ENCODE results near the gene SPP1. TPM values are rescaled to one million over a fixed set of nuclear protein-coding genes. Genes with fewer than 3 reads are reported as not detected.

The SPP1 gene
- total RNA-seq, 1 experiment from 2014 or later, result 4.1 TPM

DNA sequence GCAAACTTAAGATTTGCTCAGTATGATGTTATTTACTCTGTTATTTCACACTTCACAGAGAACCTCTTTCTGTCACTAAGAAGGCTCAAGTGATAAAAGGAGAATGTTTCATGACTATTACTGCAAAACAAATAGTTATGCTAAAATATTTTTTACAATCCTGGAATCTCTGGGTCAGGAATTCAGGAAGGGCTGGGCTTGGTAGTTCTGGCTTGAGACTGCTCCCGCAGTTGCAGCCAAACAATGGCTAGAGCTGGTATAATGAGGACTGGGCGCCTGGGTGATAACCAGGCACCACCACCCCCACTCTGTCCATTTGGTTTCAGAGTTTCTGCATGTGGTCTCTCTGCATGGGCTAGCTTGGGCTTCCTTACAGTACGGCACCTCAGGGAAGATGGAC lies 28.7 kb upstream of the SPP1 start:
- no peak overlapping the region for H3K9ac ChIP-seq (ENCODE audit: low read length)
- DNase-seq (ENCODE audit: low read depth, low spot score), result no peak
- intact Hi-C loops (cut with micrococcal nuclease), result no loop called here
- ChIA-PET RAD21 (ENCODE audit: low non-redundant PET in 1 of 2, low total read pairs in 2 of 2, uncharacterized antibody in 2 of 2, unreplicated experiment in 2 of 2) (no interaction called here), CTCF (no interaction called here), POLR2A (no interaction called here)
- no peak overlapping the region for H3K4me2 ChIP-seq (ENCODE audit: low read length)
- H3K27ac ChIP-seq (ENCODE audit: low read depth, low read length), result no peak overlapping the region
- H2AFZ ChIP-seq (ENCODE audit: low read depth, low read length, poor library complexity, severe bottlenecking), result no peak overlapping the region
- no peaks in the 10 kb centered on the region for H3K79me2 ChIP-seq (ENCODE audit: insufficient read depth, low read length)
- H3K9me3 ChIP-seq (ENCODE audit: control insufficient read depth in 1 of 2, insufficient read depth in 1 of 2, low read depth in 1 of 2, low read length in 2 of 2), result no peaks in the 10 kb centered on the region
- peaks cover 0 to 8% of the 10 kb centered on the region in 2 experiments; a peak in 2 of 4 replicates for H3K4me1 ChIP-seq (ENCODE audit: control insufficient read depth in 1 of 2, insufficient read depth in 2 of 2, low read length in 2 of 2)
- H3K4me3 ChIP-seq (replicated peaks in 1 of 2; ENCODE audit: low read depth in 1 of 2, low read length in 2 of 2), result no peak overlapping the region
- ATAC-seq, result no peak
- no TSS peak for BruUV-seq (replicated peaks)
- TF ChIP-seq, protein P1, sequence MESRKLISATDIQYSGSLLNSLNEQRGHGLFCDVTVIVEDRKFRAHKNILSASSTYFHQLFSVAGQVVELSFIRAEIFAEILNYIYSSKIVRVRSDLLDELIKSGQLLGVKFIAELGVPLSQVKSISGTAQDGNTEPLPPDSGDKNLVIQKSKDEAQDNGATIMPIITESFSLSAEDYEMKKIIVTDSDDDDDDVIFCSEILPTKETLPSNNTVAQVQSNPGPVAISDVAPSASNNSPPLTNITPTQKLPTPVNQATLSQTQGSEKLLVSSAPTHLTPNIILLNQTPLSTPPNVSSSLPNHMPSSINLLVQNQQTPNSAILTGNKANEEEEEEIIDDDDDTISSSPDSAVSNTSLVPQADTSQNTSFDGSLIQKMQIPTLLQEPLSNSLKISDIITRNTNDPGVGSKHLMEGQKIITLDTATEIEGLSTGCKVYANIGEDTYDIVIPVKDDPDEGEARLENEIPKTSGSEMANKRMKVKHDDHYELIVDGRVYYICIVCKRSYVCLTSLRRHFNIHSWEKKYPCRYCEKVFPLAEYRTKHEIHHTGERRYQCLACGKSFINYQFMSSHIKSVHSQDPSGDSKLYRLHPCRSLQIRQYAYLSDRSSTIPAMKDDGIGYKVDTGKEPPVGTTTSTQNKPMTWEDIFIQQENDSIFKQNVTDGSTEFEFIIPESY (IDR thresholded peaks at IDR 0.05; ENCODE audit: extremely low read depth, insufficient replicate concordance, low read length), result no peak
- TF ChIP-seq YY1 (IDR thresholded peaks at IDR 0.05; ENCODE audit: extremely low read depth, insufficient replicate concordance, low read depth, low read length) (no peak), EGR1 (IDR thresholded peaks at IDR 0.05; ENCODE audit: low read depth) (no peak), TCF7L2 (IDR thresholded peaks at IDR 0.05; ENCODE audit: borderline replicate concordance, extremely low read depth, insufficient read depth, insufficient read length) (no peak), ZFX (IDR thresholded peaks at IDR 0.05) (no peak)
- TF ChIP-seq, protein P2, sequence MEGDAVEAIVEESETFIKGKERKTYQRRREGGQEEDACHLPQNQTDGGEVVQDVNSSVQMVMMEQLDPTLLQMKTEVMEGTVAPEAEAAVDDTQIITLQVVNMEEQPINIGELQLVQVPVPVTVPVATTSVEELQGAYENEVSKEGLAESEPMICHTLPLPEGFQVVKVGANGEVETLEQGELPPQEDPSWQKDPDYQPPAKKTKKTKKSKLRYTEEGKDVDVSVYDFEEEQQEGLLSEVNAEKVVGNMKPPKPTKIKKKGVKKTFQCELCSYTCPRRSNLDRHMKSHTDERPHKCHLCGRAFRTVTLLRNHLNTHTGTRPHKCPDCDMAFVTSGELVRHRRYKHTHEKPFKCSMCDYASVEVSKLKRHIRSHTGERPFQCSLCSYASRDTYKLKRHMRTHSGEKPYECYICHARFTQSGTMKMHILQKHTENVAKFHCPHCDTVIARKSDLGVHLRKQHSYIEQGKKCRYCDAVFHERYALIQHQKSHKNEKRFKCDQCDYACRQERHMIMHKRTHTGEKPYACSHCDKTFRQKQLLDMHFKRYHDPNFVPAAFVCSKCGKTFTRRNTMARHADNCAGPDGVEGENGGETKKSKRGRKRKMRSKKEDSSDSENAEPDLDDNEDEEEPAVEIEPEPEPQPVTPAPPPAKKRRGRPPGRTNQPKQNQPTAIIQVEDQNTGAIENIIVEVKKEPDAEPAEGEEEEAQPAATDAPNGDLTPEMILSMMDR (IDR thresholded peaks at IDR 0.05 in 2 of 3, conservative IDR thresholded peaks at IDR 0.05 in 1 of 3; ENCODE audit: borderline replicate concordance in 1 of 3, insufficient read depth in 1 of 3, low read depth in 2 of 3, low read length in 2 of 3), result no peak
- no peaks in the 10 kb centered on the region for H3K36me3 ChIP-seq (ENCODE audit: control insufficient read depth in 1 of 2, insufficient read depth in 2 of 2, low read length in 2 of 2)
- H3K9me2 ChIP-seq (ENCODE audit: insufficient read depth), result no peaks in the 10 kb centered on the region
- H3K27me3 ChIP-seq (ENCODE audit: insufficient read depth, low read length), result no peaks in the 10 kb centered on the region
- H4K20me1 ChIP-seq (ENCODE audit: insufficient read depth), result no peaks in the 10 kb centered on the region
